ENCODE results near the gene MORN3.
"Not testable (repeated sequence)": the region's sequence is repeated elsewhere in the genome, so short reads cannot be mapped to it uniquely, and the experiment has no call there.

MORN3 gene

GRCh38 chr12:121638298-121639202 is 30.9 kb downstream of the MORN3 start:
- no peak for DNase-seq (ENCODE audit: low spot score)

DNA sequence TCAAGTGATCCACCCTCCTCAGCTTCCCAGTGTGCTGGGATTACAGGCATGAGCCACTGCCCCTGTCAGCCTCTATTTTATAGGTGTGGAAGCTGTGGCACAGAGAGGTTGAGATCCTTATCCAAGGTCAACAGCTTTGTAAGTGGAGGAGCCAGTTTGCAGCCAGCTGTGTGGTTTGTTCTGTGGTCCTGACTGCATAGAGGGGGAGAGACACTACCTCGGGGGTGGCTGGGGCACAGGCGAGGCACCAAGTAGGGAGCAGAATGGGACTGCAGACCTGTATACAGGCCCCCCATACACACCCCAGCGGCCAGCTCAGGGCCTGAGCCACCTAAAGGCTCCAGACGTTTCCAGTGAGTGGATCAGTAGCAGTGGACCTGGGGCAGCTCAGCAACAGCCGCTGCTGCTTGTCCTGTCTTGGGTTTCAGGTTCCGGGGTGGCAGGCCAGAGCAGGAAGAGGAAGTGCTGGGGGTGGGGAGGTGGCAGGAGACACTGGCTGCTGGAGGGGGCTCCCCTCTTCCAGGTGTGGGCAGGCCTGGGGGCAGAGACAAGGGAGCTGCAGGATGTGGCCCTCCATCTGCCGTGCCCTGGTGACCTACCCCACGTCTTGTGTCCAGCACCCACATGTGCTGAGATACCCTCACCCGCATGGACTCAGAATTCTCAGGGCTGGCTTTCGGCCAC is 32.1 kb downstream of the MORN3 start:
- DNase-seq (ENCODE audit: low spot score): no peak

- DNase-seq (ENCODE audit: low spot score): no peak
These were observed 34.6 kb downstream of the MORN3 start for GRCh38 chr12:121634836-121635235.

- not testable (repeated sequence) for DNase-seq (ENCODE audit: low spot score)
These were observed 35.6 kb downstream of the MORN3 start for GRCh38 chr12:121633833-121634196.

DNA sequence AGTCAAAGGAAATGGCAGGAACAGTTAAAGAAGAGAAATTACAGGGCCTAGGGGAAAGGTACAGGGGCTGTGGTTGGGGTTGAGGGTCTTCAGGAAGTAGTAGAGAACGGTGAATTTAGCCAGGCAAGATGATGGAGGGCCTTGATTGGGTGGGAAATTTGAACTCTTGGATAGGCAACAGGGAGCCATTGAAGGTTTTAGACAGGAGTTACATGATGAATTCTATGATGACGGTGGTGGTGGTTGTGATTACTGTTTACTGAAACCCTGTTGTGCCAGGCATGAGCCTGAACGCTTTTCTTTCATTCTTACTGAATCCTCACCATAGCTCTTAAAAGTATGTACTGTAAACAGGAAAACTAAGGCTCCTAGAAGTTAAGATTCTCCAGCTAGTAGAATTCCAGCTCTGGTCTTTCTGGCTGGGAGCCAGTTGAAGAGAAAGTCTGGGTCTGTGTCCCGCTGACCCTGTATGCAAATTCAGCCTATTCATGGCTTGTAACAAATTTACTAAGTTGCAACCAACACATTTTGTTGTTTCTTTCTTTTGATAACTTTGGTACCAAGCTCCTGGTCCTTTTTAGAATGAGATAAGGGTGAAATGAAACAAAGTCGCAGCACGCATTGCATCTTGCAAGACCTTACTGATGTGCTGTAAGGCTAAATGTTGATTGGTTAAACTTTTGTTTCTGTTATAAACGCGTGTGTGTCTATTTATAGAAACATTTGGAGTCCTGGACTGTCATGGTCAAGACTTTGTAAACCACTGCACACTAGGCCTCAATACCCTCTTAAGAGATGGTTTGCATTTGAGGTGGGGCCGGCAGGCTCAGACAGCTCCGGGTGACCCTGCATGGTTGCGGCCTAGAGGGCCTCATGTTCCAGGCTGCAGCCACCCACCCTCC is 37.1 kb downstream of the MORN3 start:
- no peak for DNase-seq (ENCODE audit: low spot score)

DNA sequence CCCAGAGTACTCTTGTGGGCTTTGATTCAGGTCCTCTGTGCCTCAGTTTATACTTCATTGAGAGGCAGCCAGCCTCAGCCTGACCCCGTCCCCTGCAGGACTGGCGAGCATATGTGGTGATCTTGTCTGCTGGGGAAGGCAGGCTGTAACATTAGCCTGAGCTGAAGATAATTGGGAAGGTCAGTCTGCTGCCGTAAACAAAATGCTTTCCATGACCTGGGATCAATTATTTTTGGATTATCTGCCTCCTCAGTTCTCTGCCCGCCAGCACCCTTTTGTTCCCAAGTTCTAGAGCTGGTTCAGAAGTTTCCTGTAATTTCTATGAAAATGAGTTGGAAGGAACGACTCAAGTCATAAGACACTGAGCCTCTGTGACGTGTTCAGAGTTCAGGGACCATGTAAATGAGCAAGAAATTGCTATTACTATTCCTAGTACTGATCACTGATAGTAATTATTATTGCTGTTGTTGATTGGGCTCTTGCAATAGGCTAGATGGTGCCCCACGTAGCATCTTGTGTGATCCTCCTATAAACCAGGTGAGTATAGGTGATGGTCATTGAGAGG is 38.6 kb downstream of the MORN3 start:
- no peak for DNase-seq (ENCODE audit: low spot score)

DNA sequence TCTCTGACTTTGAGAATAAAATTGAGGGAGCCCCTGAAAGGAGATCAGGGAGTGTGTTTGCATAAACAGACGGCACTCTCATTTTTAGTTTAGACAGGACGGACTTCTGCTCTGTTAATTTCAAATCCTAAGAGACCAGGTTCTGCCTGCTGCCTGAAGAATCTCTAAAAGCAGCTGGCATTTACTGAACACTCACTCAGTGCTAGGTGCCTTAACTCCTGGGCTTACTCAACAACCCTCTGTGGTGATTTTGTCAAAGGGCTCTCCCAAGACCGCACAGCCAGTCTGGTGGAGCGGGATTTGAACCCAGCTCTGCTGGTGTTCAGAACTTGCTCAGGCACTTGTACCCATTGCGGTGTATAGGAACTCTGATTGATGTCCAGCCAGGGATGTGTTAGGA is 40.9 kb downstream of the MORN3 start:
- DNase-seq (ENCODE audit: low spot score): no peak

GRCh38 chr12:121628037-121628436 is 41.4 kb downstream of the MORN3 start:
- DNase-seq (ENCODE audit: low spot score): no peak

DNA sequence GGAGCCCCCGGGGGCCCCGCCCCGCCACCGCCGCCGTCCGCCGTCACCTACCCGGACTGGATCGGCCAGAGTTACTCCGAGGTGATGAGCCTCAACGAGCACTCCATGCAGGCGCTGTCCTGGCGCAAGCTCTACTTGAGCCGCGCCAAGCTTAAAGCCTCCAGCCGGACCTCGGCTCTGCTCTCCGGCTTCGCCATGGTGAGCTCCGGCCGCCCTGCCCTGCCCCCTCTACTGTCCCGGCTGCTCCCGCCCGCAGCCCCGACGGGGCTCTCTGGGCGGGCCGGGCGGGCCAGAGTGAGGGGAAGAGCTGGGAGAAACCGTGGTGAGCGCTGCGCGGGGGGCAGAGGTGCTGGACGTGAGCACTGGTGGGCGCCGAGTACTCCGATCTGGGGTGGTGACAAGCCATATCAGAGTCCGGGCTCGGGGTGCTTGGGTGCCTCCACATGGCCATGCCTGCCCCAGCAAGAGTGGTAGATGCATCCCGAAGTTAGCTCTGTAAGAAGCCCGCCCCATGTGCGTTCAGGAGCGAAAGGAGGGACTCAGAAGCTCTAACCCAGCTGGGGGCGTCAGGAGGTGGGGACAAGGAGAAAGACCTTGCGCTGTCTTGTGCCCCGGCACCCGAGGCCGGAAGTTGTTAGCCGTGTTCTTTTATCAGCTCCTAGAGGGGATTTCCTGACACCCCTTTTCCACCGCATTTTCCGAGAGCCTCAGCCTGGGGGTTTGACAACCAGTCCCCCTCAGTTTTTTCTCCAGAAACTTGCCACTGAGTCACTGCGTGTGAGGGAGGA is 42.4 kb downstream of the MORN3 start:
- peak; percentile 66 for DNase-seq (ENCODE audit: low spot score)

GRCh38 chr12:121626087-121626852 is 43.2 kb downstream of the MORN3 start, which contains the start of gene ORAI1:
Gene ORAI1, plus strand, starts transcription at chr12:121626530.
- DNase-seq (ENCODE audit: low spot score): peak; percentile 99

DNA sequence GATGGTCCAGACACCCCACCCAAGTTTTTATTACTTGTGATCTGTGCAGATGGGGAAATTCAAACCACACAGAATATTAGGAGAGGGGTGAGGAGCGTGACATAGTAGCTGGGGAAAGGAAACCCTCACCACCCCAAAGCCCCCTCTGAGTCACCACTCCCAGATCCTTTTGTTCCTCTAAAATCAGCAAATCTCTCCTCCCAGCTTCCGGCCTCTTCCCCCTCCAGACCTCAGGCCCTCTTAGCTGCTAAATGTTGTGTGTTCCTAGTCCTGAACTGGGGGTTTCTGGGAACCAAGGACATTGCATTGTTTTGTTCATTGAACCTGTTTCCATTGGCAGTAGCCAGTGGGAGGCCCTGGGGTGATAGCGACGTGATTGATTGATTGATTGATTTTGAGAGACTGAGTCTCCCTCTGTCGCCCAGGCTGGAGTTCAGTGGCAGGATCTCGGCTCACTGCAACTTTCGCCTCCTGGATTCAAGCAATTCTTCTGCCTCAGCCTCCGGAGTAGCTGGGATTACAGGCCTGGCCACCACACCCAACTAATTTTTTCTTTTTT is 49.0 kb downstream of the MORN3 start:
- DNase-seq (ENCODE audit: low spot score): no peak

DNA sequence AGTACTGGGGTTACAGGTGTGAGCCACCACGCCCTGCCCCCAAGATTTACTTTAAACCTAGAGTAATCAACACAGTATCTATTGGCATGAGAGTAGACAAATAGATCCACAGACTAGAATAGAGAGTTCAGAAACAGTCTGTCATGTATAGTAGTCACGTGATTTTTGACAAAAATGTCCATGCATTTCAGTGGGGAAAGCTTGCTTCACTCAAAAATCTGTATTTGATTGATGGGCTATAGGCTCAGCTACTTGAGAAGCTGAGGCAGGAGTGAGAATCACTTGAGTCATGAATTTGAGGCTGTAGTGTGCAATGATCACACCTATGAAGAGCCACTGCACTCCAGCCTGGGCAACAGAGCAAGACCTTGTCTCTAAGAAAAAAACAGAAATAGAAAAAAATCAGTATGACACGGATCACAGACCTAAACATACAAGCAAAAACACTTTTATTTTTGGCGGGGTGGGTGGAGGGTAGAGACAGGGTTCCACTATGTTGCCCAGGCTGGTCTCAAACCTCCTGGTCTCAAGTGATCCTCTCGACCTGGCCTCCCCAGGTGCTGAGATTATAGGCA is 50.7 kb downstream of the MORN3 start:
- DNase-seq (ENCODE audit: low spot score): no peak

DNA sequence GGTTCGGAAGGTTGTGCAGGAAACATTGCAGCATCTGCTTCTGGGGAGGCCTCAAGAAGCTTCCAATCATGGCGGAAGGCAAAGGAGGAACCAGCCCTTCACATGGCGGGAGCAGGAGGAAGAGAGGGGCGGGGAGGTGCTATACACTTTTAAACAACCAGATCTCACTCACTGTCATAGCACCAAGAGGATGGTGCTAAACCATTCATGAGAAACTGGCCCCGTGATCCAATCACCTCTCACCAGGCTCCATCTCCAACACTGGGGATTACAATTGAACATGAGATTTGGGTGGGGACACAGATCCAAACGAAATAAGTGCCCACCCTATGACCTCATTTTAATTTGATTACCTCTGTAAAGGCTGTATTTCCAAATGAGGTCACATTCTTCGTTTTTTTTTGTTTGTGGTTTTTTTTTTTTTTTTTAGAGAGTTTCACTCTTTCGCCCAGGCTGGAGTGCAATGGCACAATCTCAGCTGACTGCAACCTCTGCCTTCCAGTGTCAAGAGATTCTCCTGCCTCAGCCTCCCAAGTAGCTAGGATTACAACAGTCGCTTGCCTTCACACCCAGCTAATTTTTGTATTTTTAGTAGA is 54.5 kb downstream of the MORN3 start:
- DNase-seq (ENCODE audit: low spot score): no peak

- no peak for DNase-seq (ENCODE audit: low spot score)
These were observed 56.0 kb downstream of the MORN3 start for GRCh38 chr12:121613462-121613861.

DNA sequence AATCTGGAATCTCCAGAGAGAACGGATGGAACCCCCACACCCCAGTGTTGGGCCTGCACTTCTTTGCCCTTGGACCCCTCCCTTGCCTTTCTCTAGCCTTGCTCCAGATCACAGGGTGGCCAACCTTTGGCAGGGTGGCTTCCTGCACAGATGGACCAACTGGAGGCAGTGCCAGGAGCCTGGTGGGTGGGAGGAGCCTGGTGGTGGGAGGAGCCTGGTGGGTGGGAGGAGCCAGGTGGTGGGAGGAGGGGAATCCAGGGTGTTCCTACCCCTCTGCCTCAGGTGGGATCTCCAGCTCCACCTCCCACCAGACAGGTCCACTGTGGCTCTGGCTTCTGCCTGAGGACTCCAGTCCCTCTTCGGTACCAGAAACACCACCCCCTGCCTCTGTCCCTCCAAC is 58.1 kb downstream of the MORN3 start:
- DNase-seq (ENCODE audit: low spot score): peak; percentile 53

DNA sequence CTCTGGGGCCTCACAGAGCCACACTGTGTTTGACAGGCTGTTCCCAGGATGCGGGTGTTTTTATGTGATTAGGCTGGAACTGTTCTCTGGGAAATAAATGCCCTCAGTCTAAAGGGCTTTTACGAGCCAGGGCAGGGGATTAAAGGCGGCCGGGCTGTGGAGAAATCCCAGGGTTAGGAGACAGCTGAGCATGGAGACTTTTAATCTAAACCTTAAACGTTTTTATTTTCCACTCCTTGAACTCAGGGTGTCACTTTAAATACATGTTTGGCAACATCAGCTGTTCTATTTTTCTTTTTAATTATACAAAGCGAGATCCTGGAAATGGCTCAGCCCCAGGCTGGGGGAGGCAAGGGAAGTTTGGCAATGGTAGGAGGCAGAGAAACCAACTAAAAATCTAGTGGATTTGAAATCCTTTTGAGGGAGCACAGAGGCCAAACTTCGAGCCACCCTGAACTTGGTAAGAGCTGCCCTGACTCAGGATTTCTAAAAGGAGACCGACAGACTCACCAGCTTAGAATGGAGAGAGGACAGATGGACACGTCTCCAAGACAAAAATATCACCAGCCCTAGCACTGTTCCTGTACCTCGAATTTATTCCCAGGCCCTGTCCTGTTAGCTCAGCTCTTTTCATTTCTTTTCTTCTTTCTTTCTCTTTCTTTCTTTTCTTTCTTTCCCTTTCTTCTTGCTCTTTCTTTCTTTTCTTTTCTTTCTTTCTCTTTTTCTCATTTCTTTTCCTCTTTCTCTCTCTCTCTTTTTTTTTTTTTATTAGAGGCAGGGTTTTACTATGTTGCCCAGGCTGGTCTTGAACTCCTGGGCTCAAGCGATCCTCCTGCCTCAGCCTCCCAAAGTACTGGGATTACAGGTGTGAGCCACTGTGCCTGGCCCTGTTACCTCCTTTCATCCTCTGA is 59.0 kb downstream of the MORN3 start:
- DNase-seq (ENCODE audit: low spot score): peak; percentile 74

GRCh38 chr12:121608301-121608700 is 61.2 kb downstream of the MORN3 start:
- DNase-seq (ENCODE audit: low spot score): no peak

- DNase-seq (ENCODE audit: low spot score): no peak
These were observed 65.9 kb downstream of the MORN3 start for GRCh38 chr12:121603581-121603980.
